ENCODE data around the gene GLYAT. TPM values are rescaled to one million over a fixed set of nuclear protein-coding genes. Genes with fewer than 3 reads are reported as not detected.

The GLYAT gene
- total and polyA plus RNA-seq, 8 donors: 0.16 to 0.89 (median 0.37) TPM; not detected in 2

- H3K27ac ChIP-seq: no peak overlapping the region
- no peaks in the 10 kb centered on the region for H3K9me3 ChIP-seq
- H3K27me3 ChIP-seq: no peaks in the 10 kb centered on the region
- no peak for TF ChIP-seq CTCF (IDR thresholded peaks at IDR 0.05)
- no peak for ATAC-seq
- intact Hi-C loops (cut with DNase I): no loop called here
- no peaks in the 10 kb centered on the region for H3K36me3 ChIP-seq
- no peaks in the 10 kb centered on the region for H3K4me1 ChIP-seq
- DNase-seq: no peak
- no peak overlapping the region for H3K4me3 ChIP-seq
Measured at GRCh38 chr11:58770627-58771457, 39.1 kb upstream of the GLYAT start.

GRCh38 chr11:58770166-58770565 lies 38.4 kb upstream of the GLYAT start:
- H3K4me3 ChIP-seq: no peak overlapping the region
- H3K36me3 ChIP-seq: no peaks in the 10 kb centered on the region
- no peak for TF ChIP-seq CTCF (IDR thresholded peaks at IDR 0.05)
- H3K27ac ChIP-seq: no peak overlapping the region
- H3K4me1 ChIP-seq: no peaks in the 10 kb centered on the region
- no peaks in the 10 kb centered on the region for H3K9me3 ChIP-seq
- intact Hi-C loops (cut with DNase I): no loop called here
- ATAC-seq (no peak), DNase-seq (no peak)
- no peaks in the 10 kb centered on the region for H3K27me3 ChIP-seq

- DNase-seq: no peak
- H3K4me1 ChIP-seq: no peaks in the 10 kb centered on the region
- no peaks in the 10 kb centered on the region for H3K27me3 ChIP-seq
- intact Hi-C loops (cut with DNase I): no loop called here
- H3K27ac ChIP-seq: no peak overlapping the region
- no peaks in the 10 kb centered on the region for H3K9me3 ChIP-seq
- TF ChIP-seq CTCF (IDR thresholded peaks at IDR 0.05): no peak
- H3K36me3 ChIP-seq: no peaks in the 10 kb centered on the region
- no peak overlapping the region for H3K4me3 ChIP-seq
- no peak for ATAC-seq
Measured at GRCh38 chr11:58769308-58769707, 37.6 kb upstream of the GLYAT start.

GRCh38 chr11:58768137-58768536 lies 36.4 kb upstream of the GLYAT start:
- H3K27ac ChIP-seq: no peak overlapping the region
- intact Hi-C loops (cut with DNase I): no loop called here
- DNase-seq: no peak

More at GRCh38 chr11:58768137-58768536, 36.4 kb upstream of the GLYAT start:
- H3K36me3 ChIP-seq: no peaks in the 10 kb centered on the region
- H3K4me3 ChIP-seq: no peak overlapping the region
- no peaks in the 10 kb centered on the region for H3K27me3 ChIP-seq
- no peaks in the 10 kb centered on the region for H3K9me3 ChIP-seq
- TF ChIP-seq CTCF (IDR thresholded peaks at IDR 0.05): no peak
- no peak for ATAC-seq
- H3K4me1 ChIP-seq: no peaks in the 10 kb centered on the region
